Measurements from ENCODE around the gene TGIF2. TPM values are rescaled to one million over a fixed set of nuclear protein-coding genes. Genes with fewer than 3 reads are reported as not detected.
A peak's percentile ranks its signal among the peaks of the same experiment; 100 is the strongest.

Gene TGIF2
- total RNA-seq, 1 experiment from 2014 or later = 71.1 TPM

DNA sequence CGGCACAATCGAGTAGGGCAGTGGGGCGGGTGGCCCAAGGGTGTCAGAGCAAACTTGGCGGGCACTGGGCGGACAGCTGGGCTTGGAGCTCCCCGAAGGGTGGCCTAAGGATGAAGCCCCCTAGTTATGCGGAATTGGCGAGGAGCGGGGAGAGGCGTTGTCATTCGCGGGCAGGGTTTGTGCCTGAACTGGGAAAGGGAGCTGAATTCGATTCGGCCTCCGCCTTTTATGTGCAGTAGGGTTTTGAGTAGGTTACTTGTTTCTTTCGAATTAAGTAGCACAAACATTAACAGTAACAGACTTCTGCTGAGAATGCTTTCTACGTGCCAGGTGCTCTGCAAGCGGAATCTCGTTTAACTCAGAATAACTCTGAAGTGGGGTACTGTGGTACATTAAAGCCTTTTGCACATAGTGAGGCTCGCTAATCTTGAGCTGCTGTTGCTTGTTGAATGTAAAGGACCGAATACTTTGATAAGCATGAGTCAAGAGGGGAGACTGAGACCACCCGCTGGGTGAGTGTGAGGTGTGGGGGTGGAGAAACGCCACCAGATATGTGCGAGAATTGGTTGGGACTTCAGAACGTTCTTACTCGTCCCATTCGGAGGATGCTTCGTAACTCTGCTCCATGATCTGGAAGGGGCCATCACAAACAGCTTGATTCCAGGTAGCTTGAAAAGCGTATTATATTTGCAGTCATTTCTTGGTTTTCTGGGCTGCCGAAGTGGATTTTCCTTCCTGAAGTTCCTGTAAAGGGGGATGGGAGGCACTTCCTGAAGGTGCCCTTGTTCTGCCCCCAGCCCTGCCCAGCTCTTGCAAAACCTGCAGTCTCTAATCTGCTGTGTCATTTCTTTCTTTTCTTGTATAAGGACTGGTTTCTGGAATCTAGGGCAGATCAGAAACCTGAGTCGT lies 33.0 kb downstream of the TGIF2 start:
- ChIA-PET POLR2A (interaction anchor here (0.6 to 4.0 kb wide), 7 partner anchors 14 to 38 kb away, joined by 4 to 16 read pairs (median 5); partner anchors contain the start of gene TGIF2), CTCF (interaction anchor here (0.5 to 2.4 kb wide), 35 partner anchors 8 to 541 kb away, joined by 3 to 22 read pairs (median 5); partner anchors contain the start of genes DSN1 and NDRG3)
- no peak for TF ChIP-seq ZNF512 (CRISPR knock-in tag; IDR thresholded peaks at IDR 0.05; ENCODE audit: borderline replicate concordance)
- TF ChIP-seq ZNF263 (CRISPR knock-in tag; IDR thresholded peaks at IDR 0.05; ENCODE audit: low read depth) = no peak
- TF ChIP-seq ATF2 (CRISPR knock-in tag; IDR thresholded peaks at IDR 0.05; ENCODE audit: borderline replicate concordance, low read depth) = no peak
- TF ChIP-seq, protein P1, sequence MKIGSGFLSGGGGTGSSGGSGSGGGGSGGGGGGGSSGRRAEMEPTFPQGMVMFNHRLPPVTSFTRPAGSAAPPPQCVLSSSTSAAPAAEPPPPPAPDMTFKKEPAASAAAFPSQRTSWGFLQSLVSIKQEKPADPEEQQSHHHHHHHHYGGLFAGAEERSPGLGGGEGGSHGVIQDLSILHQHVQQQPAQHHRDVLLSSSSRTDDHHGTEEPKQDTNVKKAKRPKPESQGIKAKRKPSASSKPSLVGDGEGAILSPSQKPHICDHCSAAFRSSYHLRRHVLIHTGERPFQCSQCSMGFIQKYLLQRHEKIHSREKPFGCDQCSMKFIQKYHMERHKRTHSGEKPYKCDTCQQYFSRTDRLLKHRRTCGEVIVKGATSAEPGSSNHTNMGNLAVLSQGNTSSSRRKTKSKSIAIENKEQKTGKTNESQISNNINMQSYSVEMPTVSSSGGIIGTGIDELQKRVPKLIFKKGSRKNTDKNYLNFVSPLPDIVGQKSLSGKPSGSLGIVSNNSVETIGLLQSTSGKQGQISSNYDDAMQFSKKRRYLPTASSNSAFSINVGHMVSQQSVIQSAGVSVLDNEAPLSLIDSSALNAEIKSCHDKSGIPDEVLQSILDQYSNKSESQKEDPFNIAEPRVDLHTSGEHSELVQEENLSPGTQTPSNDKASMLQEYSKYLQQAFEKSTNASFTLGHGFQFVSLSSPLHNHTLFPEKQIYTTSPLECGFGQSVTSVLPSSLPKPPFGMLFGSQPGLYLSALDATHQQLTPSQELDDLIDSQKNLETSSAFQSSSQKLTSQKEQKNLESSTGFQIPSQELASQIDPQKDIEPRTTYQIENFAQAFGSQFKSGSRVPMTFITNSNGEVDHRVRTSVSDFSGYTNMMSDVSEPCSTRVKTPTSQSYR (CRISPR knock-in tag; IDR thresholded peaks at IDR 0.05) = no peak
- TF ChIP-seq, protein P2, sequence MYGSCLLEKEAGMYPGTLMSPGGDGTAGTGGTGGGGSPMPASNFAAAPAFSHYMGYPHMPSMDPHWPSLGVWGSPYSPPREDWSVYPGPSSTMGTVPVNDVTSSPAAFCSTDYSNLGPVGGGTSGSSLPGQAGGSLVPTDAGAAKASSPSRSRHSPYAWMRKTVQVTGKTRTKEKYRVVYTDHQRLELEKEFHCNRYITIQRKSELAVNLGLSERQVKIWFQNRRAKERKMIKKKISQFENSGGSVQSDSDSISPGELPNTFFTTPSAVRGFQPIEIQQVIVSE (CRISPR knock-in tag; IDR thresholded peaks at IDR 0.05; ENCODE audit: borderline replicate concordance) = no peak
- TF ChIP-seq TEAD1 (CRISPR knock-in tag; IDR thresholded peaks at IDR 0.05) = no peak
- no peak for TF ChIP-seq GRHL2 (CRISPR knock-in tag; IDR thresholded peaks at IDR 0.05; ENCODE audit: insufficient replicate concordance, severe bottlenecking)
- TF ChIP-seq, protein P3, sequence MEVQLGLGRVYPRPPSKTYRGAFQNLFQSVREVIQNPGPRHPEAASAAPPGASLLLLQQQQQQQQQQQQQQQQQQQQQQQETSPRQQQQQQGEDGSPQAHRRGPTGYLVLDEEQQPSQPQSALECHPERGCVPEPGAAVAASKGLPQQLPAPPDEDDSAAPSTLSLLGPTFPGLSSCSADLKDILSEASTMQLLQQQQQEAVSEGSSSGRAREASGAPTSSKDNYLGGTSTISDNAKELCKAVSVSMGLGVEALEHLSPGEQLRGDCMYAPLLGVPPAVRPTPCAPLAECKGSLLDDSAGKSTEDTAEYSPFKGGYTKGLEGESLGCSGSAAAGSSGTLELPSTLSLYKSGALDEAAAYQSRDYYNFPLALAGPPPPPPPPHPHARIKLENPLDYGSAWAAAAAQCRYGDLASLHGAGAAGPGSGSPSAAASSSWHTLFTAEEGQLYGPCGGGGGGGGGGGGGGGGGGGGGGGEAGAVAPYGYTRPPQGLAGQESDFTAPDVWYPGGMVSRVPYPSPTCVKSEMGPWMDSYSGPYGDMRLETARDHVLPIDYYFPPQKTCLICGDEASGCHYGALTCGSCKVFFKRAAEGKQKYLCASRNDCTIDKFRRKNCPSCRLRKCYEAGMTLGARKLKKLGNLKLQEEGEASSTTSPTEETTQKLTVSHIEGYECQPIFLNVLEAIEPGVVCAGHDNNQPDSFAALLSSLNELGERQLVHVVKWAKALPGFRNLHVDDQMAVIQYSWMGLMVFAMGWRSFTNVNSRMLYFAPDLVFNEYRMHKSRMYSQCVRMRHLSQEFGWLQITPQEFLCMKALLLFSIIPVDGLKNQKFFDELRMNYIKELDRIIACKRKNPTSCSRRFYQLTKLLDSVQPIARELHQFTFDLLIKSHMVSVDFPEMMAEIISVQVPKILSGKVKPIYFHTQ (CRISPR knock-in tag; IDR thresholded peaks at IDR 0.05) = no peak
- no peak for TF ChIP-seq OVOL2 (CRISPR knock-in tag; IDR thresholded peaks at IDR 0.05; ENCODE audit: borderline replicate concordance)
- no peak for TF ChIP-seq RORB (CRISPR knock-in tag; IDR thresholded peaks at IDR 0.05)
- TF ChIP-seq TP53 (CRISPR knock-in tag; IDR thresholded peaks at IDR 0.05) = no peak
- TF ChIP-seq ZMAT4 (CRISPR knock-in tag; IDR thresholded peaks at IDR 0.05) = no peak
- TF ChIP-seq ZSCAN18 (CRISPR knock-in tag; IDR thresholded peaks at IDR 0.05) = no peak
- TF ChIP-seq, protein P4, sequence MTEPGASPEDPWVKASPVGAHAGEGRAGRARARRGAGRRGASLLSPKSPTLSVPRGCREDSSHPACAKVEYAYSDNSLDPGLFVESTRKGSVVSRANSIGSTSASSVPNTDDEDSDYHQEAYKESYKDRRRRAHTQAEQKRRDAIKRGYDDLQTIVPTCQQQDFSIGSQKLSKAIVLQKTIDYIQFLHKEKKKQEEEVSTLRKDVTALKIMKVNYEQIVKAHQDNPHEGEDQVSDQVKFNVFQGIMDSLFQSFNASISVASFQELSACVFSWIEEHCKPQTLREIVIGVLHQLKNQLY (CRISPR knock-in tag; IDR thresholded peaks at IDR 0.05) = no peak
- Mint-ChIP-seq H3K27me3 (ENCODE audit: low read depth) (no peaks in the 10 kb centered on the region; the same call in 1 of the 2 replicates), H3K4me1 (peaks cover 17% of the 10 kb centered on the region), H3K9me3 (no peaks in the 10 kb centered on the region), H3K4me3 (peak overlapping the region; percentile 97), H3K36me3 (peaks cover 34% of the 10 kb centered on the region), H3K27ac (peak overlapping the region; percentile 94)
- ATAC-seq (no peak), DNase-seq (ENCODE audit: low spot score) (peak; percentile 29)
